Right lobe of liver (tissue), 4 donors: Measurements from ENCODE around the gene CDYL.

Experiments used
- POLR2A ChIP-seq: fragments of 450-650 bp; IDR thresholded peaks from one replicate; pipeline ENCODE4 v1.6.1; 2017; ENCODE audit warnings: antibody characterized with exemption, mild to moderate bottlenecking
- TF ChIP-seq, protein P1 (sequence below), 4 donors: fragments of 200-600 bp in 3 of 4; fragments of 450-650 bp in 1 of 4; IDR thresholded peaks; one replicate each; pipeline versions ENCODE4 v1.5.1 to v1.8.0; 2016 to 2022; ENCODE audit warnings: antibody characterized with exemption in 4 of 4, mild to moderate bottlenecking in 2 of 4
- donor health status: DM: no; HTN: no; CAD: no.
- donor health status: DM: no; HTN: no; CAD: no.
- donor health status: DM: no; HTN: yes; CAD: no.

DNA sequence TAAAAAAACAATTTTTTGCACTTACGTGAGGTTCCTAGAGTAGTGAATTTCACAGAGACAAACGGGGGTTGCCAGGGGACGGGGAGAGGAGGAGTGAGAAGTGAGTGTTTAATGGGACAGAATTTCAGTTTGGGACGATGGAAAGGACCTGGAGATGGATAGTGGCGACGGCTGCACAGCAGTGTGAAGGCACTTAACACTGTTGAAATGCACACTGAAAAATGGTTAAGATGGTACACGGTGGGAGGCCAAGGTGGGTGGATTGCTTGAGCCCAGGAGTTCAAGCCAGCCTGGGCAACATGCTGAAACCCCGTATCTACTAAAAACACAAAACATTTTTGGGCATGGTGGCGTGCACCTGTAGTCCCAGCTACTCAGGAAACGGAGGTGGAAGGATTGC, 196.2 kb downstream of the CDYL start:
- TF ChIP-seq, protein P1, sequence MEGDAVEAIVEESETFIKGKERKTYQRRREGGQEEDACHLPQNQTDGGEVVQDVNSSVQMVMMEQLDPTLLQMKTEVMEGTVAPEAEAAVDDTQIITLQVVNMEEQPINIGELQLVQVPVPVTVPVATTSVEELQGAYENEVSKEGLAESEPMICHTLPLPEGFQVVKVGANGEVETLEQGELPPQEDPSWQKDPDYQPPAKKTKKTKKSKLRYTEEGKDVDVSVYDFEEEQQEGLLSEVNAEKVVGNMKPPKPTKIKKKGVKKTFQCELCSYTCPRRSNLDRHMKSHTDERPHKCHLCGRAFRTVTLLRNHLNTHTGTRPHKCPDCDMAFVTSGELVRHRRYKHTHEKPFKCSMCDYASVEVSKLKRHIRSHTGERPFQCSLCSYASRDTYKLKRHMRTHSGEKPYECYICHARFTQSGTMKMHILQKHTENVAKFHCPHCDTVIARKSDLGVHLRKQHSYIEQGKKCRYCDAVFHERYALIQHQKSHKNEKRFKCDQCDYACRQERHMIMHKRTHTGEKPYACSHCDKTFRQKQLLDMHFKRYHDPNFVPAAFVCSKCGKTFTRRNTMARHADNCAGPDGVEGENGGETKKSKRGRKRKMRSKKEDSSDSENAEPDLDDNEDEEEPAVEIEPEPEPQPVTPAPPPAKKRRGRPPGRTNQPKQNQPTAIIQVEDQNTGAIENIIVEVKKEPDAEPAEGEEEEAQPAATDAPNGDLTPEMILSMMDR (IDR thresholded peaks at IDR 0.05) = no peak
- no peak for TF ChIP-seq POLR2A
